Hematopoietic multipotent progenitor cell treated with erythropoietin and hydrocortisone succinate and interleukin-3 and kit ligand, for 8 days (in vitro differentiated cells): Measurements from ENCODE around the gene TPD52L1.

Experiments used
- DNase-seq: peaks from one replicate; pipeline ENCODE4 v3.0.0-alpha.2; 2015

TPD52L1 gene

DNA sequence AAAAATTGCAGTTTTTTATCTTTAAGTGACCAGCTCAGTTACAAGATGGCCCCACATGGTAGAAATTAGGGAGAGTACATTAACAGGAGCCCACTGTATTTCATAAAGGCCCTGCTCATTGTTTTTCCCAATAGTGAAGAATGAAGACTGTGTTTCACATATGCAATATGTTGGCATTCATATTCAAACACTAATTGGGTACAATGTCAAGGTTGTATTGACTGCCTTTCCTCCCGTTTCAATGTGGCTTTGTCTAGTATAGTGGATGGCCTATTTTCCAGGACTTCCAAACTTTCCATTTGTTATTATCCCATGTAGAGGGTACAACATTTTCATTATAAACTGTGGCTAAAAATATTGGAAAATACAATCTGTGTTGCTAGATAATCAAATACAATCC, 96.9 kb downstream of the TPD52L1 start:
- no peak for DNase-seq

DNA sequence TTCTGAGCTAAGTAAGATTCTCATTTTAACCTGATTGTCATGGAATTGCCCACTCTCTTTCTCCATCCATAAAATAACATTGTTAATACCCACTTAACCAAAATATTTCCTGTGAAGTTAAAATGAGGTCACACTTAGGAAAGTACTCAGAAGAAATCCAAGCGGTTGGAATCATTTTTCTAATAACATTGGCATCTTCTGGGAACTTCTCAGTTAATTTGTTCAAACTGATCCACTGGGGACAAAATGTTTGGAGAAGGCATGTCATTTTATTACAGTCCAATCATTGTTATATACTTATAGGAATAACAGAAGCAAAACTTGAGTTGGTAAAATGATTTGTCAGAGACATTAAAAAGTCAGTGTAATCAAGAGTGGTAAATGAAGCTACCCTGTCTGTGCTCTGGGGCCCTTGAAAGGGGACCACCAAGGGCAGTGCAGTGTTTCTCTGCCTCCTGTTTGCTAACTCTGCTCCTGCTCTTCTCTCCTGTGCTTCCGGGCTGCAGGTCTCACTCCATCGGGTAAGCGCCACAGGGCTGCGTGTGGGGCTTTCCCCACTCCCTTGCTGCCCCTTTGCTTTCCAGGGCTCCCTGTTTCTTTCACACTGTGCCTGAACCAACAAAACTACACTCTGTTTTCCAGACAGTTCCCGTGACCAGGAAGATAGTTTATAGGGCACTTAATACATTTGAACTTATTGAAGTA, 98.1 kb downstream of the TPD52L1 start:
- no peak for DNase-seq

DNA sequence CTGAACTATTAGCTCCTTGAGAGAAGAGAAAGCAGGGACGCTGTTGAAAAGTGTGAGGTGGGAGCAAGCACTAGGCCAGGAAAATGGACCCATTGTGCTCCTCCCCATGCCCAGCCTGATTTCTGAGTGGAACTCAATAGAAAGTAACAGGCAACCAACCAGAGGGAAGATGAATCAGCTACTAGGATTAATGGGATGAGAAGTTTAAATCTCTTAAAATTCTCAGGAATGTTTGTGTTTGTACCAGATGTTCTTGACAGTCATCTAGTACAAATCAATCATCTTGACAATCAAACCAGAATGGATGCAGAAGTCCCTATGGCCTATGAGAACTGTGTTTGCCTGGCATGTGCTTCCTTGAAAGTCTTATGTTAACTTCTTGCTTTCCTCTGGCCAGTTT, 99.3 kb downstream of the TPD52L1 start:
- DNase-seq = no peak

DNA sequence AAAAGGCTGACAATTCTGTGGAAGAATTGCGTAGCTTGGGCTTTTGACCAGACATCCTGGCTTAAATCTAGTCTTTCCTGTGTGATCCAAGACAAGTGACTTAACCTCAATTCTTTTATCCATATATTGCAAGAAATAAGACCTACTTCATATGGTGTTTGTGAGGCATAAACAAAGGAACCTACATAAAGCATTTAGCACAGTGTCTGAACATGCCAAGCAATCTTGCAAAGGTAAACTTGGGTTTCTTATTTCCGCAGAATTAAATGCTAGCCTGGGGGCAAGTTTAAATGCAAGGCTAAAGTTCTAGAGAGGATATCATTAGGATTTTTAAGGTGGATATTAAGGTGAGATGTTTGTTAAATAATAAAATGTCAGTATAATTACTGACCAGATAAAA, 100.3 kb downstream of the TPD52L1 start:
- no peak for DNase-seq

DNA sequence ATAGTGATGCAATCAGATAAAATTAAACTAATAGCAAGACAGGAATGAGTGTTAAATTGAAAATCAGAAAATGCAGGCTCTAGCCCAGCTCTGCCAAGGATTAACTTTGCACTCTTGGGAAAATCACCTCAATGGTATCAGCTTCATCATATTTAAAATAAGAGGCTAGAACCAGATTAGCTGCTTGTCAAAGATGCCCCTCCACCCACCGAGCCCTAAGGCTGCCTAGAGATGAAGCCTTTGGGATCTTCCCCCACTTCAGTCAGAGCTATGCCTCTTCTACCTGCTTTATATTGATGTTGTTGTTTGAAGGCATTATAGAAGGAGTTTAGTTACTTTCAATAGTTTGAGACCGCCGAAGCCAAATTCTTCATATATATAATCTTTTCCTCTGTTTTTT, 100.7 kb downstream of the TPD52L1 start:
- DNase-seq = no peak

DNA sequence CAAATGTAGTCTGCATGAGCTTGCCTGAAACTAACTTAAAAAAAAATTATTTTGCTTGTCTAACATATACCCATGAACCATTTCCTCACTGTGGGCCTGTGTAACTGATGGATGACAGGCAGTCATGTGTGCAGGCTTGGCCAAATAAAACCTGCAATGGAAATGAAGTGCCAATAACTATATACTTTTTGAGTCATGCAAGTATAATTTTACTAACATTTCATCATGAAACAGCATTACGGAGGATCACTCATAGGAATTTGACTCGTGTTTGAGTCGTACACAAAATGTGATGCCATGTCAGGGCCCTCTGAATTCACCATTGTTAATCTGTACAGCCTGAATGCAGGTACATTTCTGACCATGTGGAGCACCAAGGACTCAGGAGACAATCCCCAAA, 101.6 kb downstream of the TPD52L1 start:
- DNase-seq = no peak

DNA sequence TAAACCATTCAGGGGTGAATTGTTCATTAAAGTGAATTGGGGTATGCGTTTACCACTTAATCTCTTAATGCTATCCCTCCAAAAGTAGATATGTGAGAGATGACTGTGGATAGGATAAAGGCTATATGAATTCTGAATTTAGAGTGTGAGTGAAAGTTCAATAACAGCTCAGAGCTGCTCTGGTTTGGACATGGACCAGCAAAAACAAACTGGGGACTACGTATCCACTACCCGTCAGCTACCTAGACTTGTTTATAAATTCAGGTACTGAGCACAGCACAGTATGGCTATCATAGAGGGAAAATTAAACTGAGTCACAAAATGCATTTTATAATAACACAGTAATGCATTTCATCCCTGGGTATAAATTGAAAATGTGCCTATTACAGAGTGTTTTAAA, 103.8 kb downstream of the TPD52L1 start:
- DNase-seq = no peak

DNA sequence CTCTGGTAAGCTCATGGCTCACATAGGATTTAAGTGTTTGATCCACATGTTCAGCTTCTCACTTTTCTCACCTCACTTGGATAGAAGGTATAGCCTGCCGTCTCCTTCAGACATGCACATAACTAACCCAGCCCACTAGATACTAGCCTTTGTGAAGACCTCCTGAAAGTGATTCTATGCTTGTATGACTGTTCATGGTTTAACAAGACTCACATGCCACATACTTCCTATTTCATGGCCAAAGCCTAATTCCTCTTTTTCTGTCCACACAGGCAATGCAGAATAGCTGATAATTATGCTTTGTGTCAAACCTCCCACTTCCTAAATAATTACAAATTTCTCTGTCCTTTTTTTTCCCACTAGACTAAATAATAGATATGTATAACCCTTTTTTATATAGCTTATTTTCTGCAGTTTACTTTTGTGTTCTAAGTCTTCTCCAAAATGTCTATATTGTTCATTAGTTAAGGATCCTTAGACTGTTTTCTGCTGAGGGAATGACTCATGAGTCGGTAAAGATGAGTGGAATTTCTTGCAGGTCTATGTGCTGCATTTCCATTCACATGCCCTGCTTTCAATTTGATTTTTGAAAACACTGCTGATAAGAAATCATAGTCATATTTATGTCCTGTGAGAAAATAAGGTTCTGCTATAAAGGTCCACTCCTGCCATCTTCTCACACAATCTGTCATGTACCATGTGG, 105.2 kb downstream of the TPD52L1 start:
- no peak for DNase-seq

DNA sequence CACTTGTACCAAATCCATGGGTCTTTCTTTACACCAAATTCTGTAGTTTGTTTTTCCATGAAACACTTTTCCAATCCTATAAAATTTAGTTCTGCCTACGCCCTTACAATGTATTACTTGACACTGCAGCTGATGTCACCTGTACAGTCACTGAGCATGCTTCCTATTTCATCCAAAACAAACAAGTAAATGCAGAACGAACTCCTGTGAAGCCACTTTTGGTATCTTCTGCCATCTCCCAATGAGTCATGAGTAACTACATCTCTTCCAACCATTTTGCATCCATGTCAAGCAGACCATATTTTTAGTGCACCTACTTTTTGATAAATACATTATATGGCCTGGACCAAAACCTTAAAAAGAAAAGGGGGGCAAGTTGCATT, 105.8 kb downstream of the TPD52L1 start:
- no peak for DNase-seq

DNA sequence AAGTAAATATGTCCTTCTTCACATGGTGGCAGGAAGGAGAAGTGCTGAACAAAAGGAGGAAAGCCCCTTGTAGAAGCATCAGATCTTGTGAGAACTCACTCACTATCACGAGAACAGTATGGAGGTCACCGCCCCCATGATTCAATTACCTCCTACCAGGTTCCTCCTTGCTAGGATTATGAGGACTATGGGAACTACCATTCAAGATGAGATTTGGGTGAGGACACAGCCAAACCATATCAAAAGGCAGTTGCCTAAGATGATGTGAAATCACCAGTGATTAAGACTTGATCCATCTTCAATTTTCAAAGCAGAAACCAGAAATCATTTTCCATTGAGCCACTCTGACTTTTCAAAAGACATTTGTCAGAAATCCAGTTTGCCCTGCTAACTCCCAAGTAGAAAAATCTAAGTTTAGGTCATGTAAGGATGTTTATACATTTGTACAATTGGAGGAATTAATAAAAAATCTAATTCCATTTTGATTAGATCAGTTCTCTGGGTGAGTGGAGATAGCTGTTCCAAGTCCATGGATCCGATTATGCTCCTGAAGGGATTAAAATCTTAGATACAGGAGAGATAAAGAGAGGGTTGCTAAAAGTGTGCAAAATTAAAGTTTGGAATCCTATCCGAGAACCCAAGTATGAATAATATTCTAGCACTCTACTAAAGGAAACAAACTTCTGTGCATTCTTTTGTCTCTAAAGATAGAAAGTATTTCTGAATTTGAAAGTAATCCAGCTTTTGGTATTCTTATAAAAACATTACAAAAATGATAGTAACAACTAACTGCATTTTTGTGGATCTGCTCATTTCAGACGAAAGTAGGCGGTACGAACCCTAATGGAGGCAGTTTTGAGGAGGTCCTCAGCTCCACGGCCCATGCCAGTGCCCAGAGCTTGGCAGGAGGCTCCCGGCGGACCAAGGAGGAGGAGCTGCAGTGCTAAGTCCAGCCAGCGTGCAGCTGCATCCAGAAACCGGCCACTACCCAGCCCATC, 108.7 kb downstream of the TPD52L1 start:
- no peak for DNase-seq

DNA sequence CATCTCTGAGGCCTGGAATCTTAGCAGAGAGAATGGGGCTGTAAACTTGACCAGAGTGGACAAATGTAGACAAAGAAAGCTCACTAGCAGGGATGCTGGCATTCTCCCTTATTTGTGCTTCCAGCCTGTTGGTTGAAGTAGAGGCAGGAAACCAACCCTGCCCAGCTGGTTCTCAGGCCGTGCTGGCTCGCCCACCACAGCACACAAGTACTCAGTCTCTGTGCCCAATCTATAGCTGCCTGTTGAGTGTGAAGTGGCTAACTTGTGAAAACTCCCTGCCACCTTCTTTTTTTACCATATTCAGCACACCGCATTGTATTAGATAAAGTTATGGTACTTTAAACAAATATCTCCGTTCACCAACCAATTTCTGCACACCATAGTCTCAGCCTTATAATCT, 110.9 kb downstream of the TPD52L1 start:
- no peak for DNase-seq

DNA sequence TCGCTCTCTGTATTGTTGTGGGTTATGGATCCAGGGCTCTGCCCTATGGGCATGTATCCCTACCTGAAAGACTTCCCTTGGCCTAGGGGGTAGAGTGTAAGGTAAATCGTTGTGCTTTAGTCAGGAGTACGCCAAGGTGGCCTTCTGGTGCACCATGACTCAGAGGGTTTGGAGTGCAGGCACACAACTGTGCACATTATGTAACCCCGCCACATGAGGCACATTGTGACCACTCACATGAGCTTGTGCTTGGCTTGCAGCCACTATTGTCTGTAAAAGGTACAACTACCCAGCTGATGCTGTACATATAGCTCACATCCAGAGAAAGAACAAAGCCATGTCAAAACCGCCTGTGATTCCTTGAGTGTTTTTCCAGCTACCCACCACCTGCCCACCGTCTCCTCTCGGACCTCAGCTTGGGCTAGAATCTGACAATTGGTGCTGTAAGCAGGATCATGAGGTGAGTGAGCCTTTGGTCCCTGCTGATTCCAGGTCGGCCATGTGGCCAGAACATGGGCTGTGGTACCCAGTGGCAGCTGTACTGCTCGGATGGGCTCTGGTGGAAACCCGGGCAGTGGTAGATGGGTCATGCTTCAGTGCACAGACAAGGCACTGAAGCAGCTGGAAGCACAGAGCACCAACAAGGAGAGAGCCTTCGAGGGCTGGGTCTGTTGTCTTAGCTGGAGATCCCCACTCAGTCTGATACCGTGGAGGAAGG, 114.4 kb downstream of the TPD52L1 start:
- DNase-seq = no peak

DNA sequence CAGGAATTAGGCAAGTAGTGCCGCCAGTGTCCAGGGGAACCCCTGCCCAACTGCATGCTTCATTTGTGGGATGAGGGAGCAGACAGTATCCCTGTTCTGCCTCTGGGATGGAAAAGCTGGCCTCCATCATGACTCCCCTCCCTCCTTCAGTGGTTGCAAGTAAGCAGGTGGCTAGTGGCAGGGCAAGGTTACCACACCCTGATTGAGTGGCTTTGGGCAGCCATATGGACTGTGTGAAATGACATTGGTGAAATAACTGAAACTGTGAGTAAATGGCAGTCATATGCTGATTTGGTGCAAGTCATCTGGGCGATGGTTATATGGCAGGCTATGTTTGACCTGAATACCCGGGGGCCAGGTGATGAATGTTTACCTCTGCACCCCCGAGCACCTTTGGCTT, 115.2 kb downstream of the TPD52L1 start:
- DNase-seq = no peak

DNA sequence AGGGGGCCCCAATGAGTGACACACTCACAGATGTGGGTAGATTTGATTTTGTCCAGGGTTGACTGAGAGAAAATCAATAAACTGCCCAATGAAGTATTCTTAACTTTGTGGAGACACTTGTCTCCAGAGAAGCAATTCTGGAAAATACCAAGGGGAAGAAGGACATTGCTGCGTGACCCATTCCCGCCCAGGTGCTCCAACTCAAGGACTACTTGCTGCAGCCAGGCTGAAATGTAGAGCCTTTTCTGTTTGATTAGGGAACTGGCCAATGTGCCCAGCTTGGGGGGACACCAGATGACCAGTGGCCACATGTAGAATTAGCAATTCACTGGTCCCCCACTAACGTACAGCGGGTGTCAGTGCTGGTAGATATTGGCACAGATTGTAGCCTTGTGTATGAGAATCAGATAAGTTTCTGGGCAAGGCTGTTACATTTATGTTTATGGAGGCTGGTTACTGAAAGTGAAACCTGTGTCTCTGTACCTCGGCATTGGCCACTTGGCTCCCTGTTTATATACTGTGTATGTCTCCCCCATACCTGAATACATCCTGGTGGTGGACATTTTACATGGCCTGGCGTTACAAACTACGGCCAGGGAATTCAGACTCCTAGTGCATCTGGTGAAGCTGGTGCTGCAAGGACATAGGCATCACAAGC, 115.9 kb downstream of the TPD52L1 start:
- no peak for DNase-seq

DNA sequence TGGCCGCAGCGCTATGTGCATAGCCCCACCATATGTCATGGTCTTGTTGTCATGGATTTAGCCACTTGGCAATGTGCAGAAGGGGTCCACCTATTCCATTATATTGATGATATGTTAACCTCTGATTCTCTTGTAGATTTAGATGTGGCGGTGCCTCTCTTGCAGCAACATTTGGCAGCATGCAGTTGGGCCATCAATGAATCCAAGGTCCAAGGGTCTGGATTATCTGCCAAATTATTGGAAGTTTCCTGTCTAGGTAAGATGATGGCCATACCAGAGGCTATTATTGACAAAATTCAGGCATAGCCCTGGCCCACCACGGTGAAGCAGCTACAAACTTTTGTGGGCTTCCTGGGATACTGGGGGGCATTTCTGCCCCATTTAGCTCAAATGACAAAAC, 116.8 kb downstream of the TPD52L1 start:
- DNase-seq = no peak

DNA sequence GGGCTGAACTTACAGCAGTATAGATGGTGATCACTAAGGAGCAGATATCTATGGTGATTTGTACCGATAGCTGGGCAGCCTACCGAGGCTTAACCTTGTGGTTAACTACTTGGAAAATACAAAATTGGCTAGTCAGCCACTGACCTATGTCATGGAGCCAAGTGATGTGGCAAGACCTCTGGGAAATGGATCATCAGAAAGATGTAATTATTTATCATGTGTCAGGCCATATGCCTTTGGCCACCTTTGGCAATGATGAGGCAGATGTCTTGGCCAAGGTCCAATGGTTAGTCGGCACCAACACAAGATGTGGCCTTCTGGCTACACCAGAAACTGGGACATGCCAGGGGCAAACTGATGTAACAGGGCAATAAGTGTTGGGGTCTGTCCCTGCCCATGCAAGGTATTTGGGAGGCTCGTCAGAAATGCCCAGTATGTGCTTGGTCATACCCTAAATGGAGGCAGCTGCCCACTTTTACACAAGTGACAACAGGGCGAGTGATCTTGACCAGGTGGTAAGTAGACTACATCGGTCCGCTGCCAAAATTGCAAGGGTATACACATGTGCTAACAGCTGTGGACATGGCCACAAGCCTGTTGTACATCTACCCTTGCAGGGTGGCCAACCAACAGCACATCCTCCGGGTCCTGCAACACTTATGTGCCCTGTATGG, 118.0 kb downstream of the TPD52L1 start:
- no peak for DNase-seq

DNA sequence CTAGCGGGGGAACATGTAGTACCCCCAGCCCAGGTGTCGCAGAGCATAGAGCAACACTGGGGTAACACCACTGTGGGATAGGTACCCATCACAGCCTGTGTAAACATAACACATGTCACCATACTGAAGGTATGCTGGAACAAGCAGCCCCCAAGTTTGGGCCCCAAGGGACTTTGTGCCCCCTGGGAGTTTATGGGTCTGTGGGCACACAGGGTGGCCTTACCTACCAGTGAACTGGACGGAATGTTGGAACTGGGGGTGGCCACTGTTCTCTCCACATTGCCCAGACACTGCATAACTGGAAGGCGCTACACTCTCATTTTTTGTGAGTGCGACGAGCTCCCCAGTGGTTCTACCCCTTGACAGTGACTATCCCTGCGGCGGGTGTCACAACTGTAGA, 119.7 kb downstream of the TPD52L1 start:
- no peak for DNase-seq

DNA sequence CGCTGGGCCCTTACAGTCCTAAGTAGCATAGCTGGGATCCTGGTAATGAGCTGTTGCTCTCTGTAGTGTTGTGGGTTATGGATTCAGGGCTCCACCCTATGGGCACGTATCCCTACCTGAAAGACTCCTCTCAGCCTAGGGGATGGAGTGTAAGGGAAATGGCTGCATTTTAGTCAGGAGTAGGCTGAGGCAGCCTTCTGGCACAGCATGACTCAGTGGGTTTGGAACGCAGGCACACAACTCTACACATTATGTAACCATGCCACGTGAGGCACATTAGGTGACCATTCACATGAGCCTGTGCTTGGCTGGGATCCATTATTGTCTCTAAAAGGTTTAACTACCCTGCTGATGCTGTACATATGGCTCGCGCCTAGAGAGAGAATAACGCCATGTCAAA, 120.4 kb downstream of the TPD52L1 start:
- no peak for DNase-seq

DNA sequence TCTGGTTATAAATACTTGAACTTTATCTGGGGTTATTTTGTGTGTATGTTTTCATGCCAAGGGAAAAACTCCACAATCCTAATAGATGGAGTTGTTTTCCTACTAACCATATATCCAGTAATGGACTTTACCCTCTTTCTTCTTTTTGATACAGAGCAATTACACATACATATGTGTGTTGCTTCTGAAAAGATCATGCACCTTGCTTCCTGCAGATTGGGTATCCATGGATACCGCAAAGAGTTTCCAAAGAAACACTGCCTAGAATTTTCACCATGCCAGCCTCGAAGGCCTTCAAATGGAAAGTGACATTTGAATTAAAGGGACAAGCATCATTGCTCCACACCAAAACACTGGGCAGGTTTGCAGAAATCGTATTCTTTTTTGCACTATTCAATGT, 121.4 kb downstream of the TPD52L1 start:
- no peak for DNase-seq

DNA sequence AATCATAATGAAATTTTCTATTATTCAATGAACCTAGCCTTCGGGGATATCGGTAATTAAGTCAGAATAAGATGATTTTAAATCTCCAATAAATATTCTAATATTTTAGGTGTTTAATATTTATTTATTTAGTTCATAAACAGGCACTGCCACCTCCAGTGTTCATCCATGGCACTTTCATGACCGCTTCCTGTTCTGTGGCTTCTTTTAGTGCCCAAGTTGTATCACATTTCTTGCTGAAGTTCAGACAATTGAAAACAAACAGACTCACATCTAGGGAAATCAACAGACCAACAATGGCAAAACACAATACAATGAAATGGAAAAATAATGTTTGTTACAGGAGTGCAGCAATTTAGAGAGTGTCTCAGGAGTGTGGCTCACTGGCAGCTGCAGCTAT, 122.2 kb downstream of the TPD52L1 start:
- no peak for DNase-seq

DNA sequence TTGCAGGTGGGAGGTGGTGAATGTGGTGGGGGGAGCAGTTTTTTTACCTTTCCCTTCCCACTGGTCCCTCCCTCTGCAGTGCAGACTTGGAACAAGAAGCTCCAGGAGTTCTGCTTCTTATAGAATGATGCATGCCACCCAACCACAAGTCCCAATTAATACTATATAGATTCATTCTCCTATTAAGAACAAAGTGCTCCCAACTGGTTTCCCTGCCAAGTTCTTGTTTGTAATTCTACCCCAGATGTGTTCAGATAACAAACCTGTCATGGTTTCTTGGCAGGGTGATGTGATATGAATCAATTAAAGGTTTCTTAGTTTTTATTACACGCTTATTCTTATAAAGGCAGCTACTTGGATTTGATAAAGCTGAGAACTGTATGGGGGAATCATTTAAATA, 124.3 kb downstream of the TPD52L1 start:
- DNase-seq = no peak

DNA sequence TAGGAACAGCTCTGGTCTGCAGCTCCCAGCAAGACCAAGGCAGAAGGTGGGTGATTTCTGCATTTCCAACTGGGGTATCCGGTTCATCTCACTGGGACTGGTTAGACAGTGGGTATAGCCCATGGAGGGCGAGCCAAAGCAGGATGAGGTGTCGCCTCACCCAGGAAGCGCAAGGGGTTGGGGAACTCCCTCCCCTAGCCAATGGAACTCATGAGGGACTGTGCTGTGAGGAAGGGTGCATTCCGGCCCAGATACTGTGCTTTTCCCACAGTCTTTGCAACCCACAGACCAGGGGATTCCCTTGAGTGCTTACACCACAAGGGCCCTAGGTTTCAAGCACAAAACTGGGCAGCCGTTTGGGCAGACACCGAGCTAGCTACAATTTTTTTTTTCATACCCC, 126.4 kb downstream of the TPD52L1 start:
- DNase-seq = no peak
